Tibial artery (tissue), 4 donors: ENCODE data around the gene SLC45A1.
A peak's percentile ranks its signal among the peaks of the same experiment; 100 is the strongest.

ENCODE experiments used
- DNase-seq, 2 donors: peaks; one replicate each; pipeline ENCODE4 v3.0.0-alpha.2; 2019
- H3K27ac ChIP-seq, 2 donors: fragments of 200-600 bp; sonication (generic) in 1 of 2; 1 replicate in 1 of 2; 2 replicates in 1 of 2; pipeline ENCODE4 v1.5.1; 2018 to 2019; ENCODE audit warnings: mild to moderate bottlenecking in 1 of 2
- H3K27me3 ChIP-seq, 2 donors: fragments of 200-600 bp; sonication (generic) in 1 of 2; one replicate each; pipeline versions ENCODE4 v1.5.1 to v1.6.0; 2016 to 2019
- H3K36me3 ChIP-seq, 3 donors: fragments of 200-600 bp; sonication (generic) in 2 of 3; one replicate each; pipeline ENCODE4 v1.5.1; 2016 to 2019; ENCODE audit warnings: mild to moderate bottlenecking in 2 of 3
- H3K4me1 ChIP-seq, 4 donors: fragments of 200-600 bp; sonication (generic) in 2 of 4; 1 replicate in 3 of 4; 2 replicates in 1 of 4; pipeline ENCODE4 v1.5.1; 2016 to 2019
- H3K4me3 ChIP-seq, 2 donors: fragments of 200-600 bp; sonication (generic) in 1 of 2; 1 replicate in 1 of 2; 2 replicates in 1 of 2; pipeline ENCODE4 v1.5.1; 2018 to 2019; ENCODE audit warnings: mild to moderate bottlenecking in 2 of 2
- H3K9me3 ChIP-seq, 3 donors: fragments of 200-600 bp; sonication (generic) in 1 of 3; one replicate each; pipeline ENCODE4 v1.5.1; 2016 to 2019
- intact Hi-C: fragments of 100-400 bp; cut with DNase I; formaldehyde crosslinking; loops from one replicate; pipeline ENCODE4 v1.15.0; 2023; ENCODE audit warnings: low total_unique reads
- TF ChIP-seq, protein P1 (sequence below), 2 experiments: fragments of 200-600 bp in 1 of 2; fragments of 450-650 bp in 1 of 2; IDR thresholded peaks; one replicate each; pipeline ENCODE4 v1.5.1; 2017 to 2019; ENCODE audit warnings: antibody characterized with exemption in 2 of 2, mild to moderate bottlenecking in 1 of 2, moderate library complexity in 1 of 2

SLC45A1 gene

DNA sequence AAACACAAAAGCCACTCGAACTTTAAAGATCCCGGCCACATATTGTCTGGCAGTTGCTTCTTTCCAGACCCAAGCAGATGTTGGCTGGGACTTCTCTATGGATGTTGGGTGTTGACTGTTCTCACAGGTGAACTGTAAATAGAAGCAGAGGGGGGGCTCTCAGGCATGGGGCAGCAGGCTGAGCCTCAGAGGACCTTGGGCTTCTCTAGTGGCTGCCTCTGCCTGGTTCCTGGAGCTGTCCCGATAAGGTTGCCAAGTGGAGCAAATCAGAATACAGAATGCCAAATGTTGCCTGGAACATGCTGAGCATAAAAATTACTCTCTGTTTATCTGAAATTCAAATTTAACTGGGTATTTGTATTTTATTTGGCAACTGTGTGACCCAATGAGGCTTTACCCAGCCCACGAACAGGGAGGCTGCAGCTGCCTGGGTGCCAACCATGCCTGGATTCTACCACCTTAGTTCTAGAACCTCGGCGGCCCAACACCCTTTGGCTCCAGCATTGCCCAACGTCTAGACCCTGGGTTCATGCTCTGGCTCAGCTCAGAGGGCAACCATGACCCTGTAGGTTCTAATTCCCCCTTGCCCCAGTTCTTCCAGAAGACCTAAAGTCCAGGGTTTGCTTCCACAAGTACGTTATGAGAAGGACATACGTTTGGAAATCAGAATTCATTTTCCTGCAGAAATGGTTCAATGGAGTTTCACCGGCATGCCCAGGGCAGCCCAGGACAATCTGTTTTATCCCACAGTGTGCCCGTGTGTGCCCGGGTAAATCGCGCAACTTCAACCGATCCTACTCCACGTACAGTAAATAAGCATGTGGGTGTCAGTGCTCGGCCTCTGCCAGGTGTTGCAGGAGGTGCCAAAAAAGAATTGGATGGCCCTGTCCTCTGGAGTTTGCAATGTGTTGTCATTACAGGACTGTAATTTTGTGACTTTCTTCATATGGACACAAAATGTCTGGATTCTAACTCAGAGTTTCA is 5.4 kb upstream of the SLC45A1 start:
- Histone ChIP-seq H3K36me3 (no peaks in the 10 kb centered on the region), H3K27me3 (no peaks in the 10 kb centered on the region), H3K4me3 (no peak overlapping the region), H3K4me1 (peaks cover 0 to 33% (median 15%) of the 10 kb centered on the region in 4 donors), H3K27ac (peak overlapping the region; percentile 34 to 49), H3K9me3 (no peaks in the 10 kb centered on the region)
- DNase-seq, result peak in 1 of 2 donors; percentile 74
- intact Hi-C loops, result loop anchor here (5.0 to 10.0 kb wide), 3 partner anchors 68 to 295 kb away; no protein-coding TSS in a partner anchor
- TF ChIP-seq, protein P1, sequence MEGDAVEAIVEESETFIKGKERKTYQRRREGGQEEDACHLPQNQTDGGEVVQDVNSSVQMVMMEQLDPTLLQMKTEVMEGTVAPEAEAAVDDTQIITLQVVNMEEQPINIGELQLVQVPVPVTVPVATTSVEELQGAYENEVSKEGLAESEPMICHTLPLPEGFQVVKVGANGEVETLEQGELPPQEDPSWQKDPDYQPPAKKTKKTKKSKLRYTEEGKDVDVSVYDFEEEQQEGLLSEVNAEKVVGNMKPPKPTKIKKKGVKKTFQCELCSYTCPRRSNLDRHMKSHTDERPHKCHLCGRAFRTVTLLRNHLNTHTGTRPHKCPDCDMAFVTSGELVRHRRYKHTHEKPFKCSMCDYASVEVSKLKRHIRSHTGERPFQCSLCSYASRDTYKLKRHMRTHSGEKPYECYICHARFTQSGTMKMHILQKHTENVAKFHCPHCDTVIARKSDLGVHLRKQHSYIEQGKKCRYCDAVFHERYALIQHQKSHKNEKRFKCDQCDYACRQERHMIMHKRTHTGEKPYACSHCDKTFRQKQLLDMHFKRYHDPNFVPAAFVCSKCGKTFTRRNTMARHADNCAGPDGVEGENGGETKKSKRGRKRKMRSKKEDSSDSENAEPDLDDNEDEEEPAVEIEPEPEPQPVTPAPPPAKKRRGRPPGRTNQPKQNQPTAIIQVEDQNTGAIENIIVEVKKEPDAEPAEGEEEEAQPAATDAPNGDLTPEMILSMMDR (IDR thresholded peaks at IDR 0.05), result no peak

DNA sequence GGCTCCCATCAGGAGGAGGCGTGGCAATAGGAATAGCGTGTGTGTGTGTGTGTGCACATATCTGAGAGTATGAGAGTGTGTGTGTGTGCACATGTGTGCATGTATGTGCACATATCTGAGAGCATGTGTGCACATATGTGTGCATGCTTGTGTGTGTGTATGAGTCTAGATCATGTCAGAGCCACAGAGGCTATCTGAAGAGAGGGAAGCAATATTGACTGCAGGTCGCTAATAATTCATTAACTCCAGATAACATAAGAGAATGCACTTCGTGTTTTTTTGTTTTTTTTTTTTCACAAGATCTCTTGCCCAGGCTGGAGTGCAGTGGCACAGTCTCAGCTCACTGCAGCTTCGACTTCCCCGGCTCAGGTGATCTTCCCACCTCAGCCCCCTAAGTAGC is 4.7 kb upstream of the SLC45A1 start:
- peaks cover 0 to 37% (median 20%) of the 10 kb centered on the region in 4 donors for H3K4me1 ChIP-seq
- no peak overlapping the region for H3K4me3 ChIP-seq
- no peaks in the 10 kb centered on the region for H3K36me3 ChIP-seq
- no peaks in the 10 kb centered on the region for H3K9me3 ChIP-seq
- no peak for DNase-seq
- no peak overlapping the region for H3K27ac ChIP-seq
- TF ChIP-seq, protein P1 (IDR thresholded peaks at IDR 0.05), result no peak
- H3K27me3 ChIP-seq, result no peaks in the 10 kb centered on the region
- intact Hi-C loops, result loop anchor here (5.0 to 10.0 kb wide), 3 partner anchors 68 to 296 kb away; no protein-coding TSS in a partner anchor

DNA sequence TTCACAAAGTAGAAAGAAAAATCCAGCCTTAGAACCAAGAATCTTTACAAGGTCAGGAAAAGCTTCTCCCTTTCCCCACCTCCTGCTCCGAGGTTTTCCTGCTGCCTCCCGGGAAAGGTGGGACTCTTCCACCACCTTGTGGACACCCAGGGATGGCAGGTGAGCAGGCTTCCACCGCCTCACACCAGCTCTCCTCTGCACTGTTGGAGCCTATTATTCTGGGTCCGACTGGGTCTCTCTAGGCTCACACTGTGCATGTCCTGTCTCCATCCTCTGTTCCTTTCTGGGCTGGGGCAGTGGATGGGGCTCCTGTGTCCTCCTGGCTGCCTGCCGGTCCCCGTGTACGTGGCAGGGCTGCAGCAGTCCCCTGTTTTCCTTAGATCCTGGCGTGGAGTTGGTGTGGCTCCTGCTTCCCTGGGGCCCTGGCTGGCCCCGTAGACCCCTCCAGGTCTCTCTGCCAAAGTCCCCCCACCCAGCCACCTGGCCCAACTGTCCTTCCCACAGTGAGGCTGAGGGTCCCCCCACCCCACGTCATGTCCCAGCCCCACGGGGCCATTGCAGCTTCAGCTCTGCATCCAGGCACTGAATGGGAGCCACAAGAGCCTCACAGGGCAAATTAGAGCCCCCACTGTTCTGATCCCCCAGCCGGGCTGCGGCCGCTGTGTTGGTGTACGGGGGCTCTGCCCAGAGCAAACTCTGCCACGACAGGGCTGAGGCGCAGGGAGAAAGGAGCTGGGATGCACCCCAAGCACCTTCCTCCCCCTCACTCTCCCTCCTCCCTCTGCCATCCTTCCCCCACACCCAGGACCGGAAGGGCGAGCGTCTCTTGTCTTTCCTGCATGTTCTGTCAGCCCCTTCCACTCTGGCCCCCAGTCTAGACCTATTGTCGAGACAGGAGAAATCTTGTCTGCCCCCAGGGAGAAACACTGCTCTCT is 3.3 kb upstream of the SLC45A1 start:
- H3K27me3 ChIP-seq, result no peaks in the 10 kb centered on the region
- intact Hi-C loops, result loop anchor here (5.0 to 10.0 kb wide), 3 partner anchors 70 to 297 kb away; no protein-coding TSS in a partner anchor
- peak; percentile 56 to 86 for DNase-seq
- TF ChIP-seq, protein P1 (IDR thresholded peaks at IDR 0.05), result peak; percentile 80 to 95
- H3K9me3 ChIP-seq, result no peaks in the 10 kb centered on the region
- no peak overlapping the region for H3K27ac ChIP-seq
- H3K4me1 ChIP-seq, result peaks cover 0 to 46% (median 27%) of the 10 kb centered on the region in 4 donors
- H3K36me3 ChIP-seq, result no peaks in the 10 kb centered on the region
- no peak overlapping the region for H3K4me3 ChIP-seq

DNA sequence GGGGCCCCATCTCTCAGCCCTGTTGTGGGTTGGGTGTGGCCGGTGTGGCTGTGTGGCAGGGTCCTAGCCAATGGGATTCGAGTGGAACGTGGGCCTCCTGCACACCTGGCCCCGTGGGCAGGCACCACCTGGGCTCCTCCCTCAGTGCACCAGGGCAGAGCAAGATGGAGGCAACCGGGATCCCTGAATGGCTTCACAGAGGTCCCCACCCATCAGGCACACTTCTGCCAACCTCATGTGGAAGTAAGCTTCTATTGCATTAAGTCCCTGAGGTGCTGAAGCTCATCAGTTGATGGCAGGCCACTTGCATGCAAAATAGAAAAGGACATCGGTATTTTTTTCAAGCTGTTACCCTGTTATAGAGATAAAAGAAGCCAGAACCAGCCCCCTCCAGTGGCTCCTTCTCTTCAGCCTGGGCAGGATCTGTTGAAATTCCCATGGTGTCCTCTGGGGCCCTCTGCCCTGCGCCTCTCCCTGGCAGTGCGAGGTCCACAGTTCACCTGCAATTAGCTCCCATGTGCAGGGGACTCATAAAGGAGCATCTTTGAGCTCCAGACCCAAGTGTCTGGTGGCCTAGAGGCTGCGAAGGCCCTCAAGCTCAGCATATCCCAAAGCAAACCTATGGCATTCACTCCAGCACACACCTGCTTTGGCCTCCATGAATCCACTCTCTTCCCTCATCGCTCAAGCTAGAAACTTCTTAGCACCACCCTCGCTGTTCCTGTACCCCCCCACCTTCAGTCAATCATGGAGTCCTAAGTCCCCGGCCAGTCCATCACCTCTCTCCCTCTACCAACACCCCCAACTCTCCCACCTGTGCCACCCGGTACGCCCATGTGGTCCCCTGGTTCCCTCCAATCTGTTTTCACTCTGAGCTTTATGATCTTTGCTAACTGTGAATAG is 2.1 kb upstream of the SLC45A1 start:
- Histone ChIP-seq H3K27me3 (no peaks in the 10 kb centered on the region), H3K36me3 (no peaks in the 10 kb centered on the region), H3K4me1 (peaks cover 0 to 46% (median 27%) of the 10 kb centered on the region in 4 donors), H3K4me3 (no peak overlapping the region), H3K9me3 (no peaks in the 10 kb centered on the region), H3K27ac (no peak overlapping the region)
- intact Hi-C loops, result loop anchor here (2.0 to 10.0 kb wide), 3 partner anchors 71 to 335 kb away; no protein-coding TSS in a partner anchor
- DNase-seq, result no peak
- TF ChIP-seq, protein P1 (IDR thresholded peaks at IDR 0.05), result no peak
